Measurements from ENCODE around the gene GTF3C2. TPM values are rescaled to one million over a fixed set of nuclear protein-coding genes. Genes with fewer than 3 reads are reported as not detected.

Gene GTF3C2
- total and polyA plus RNA-seq, 2 of the 4 experiments (the other 2 are of a cell fraction): 25.5 to 36.9 TPM

GRCh38 chr2:27305516-27305915 lies 51.0 kb downstream of the GTF3C2 start:
- H3K23ac ChIP-seq (ENCODE audit: low read depth, low read length): no peak overlapping the region
- H3K9me3 ChIP-seq (ENCODE audit: control insufficient read depth, insufficient read depth, low read length): no peaks in the 10 kb centered on the region; the same call in 1 of the 2 replicates
- no peak overlapping the region for H2AK5ac ChIP-seq (ENCODE audit: low read depth, low read length)
- CTCF ChIA-PET: interaction anchor here (0.5 kb wide), 1 partner anchor 135 kb away, joined by 3 read pairs; no protein-coding TSS in a partner anchor
- dilution Hi-C loops (cut with HindIII; ENCODE audit: low sequenced_read_pairs, unreplicated experiment): no loop called here
- BruUV-seq (replicated peaks): no TSS peak
- no peak overlapping the region for H3K18ac ChIP-seq (ENCODE audit: low read depth, low read length)
- no peak overlapping the region for H4K5ac ChIP-seq (ENCODE audit: low read depth, low read length)
- H2AK9ac ChIP-seq (replicated peaks; ENCODE audit: low read depth, low read length, poor library complexity): no peak overlapping the region
- H3K4me1 ChIP-seq (ENCODE audit: control insufficient read depth, insufficient read depth, low read length): no peaks in the 10 kb centered on the region; the same call in 1 of the 2 replicates
- peaks cover 8% of the 10 kb centered on the region for H3K36me3 ChIP-seq (ENCODE audit: control insufficient read depth, insufficient read depth, low read length)
- H3K4ac ChIP-seq (ENCODE audit: low read depth, low read length): no peak overlapping the region
- peaks cover 41% of the 10 kb centered on the region for H3K27me3 ChIP-seq (ENCODE audit: control insufficient read depth, insufficient read depth, low read length)
- no peak overlapping the region for H3K27ac ChIP-seq (ENCODE audit: insufficient read depth, low read length)
- H3K79me1 ChIP-seq (ENCODE audit: low read depth in 1 of 2, low read length in 2 of 2): no peaks in the 10 kb centered on the region
- H3K4me3 ChIP-seq (ENCODE audit: insufficient read depth, low read depth, low read length): no peak overlapping the region
- WGBS, 2 experiments (ENCODE audit: extremely low coverage in 2 of 2, insufficient read length in 1 of 2): 95% methylated on average over 9 of the region's 16 CpGs; no CpG with 5 or more reads in 1 of the 2 experiments
- H3K9me1 ChIP-seq (ENCODE audit: insufficient read depth, low read length): no peaks in the 10 kb centered on the region; the same call in 1 of the 2 replicates
- H3K14ac ChIP-seq (replicated peaks; ENCODE audit: low read depth, low read length): no peak overlapping the region
- H2BK5ac ChIP-seq (ENCODE audit: low read depth, low read length, poor library complexity, severe bottlenecking): no peak overlapping the region
- peaks cover 10% of the 10 kb centered on the region for H4K20me1 ChIP-seq (ENCODE audit: insufficient read depth, low read length)
- no peak overlapping the region for H2BK20ac ChIP-seq (ENCODE audit: low read depth, low read length)
- H3K4me2 ChIP-seq (ENCODE audit: low read depth, low read length): no peak overlapping the region
- H4K8ac ChIP-seq (ENCODE audit: low read depth in 2 of 2, low read length in 2 of 2): no peak overlapping the region
- intact Hi-C loops (cut with micrococcal nuclease): no loop called here
- TF ChIP-seq POLR2A (IDR thresholded peaks at IDR 0.05; ENCODE audit: low read depth, low read length) (no peak), RFX5 (IDR thresholded peaks at IDR 0.05; ENCODE audit: low read depth, low read length) (no peak), CHD1 (IDR thresholded peaks at IDR 0.05; ENCODE audit: low read depth, low read length) (no peak), CEBPB (IDR thresholded peaks at IDR 0.05; ENCODE audit: low read depth, low read length) (no peak), MAZ (IDR thresholded peaks at IDR 0.05; ENCODE audit: borderline replicate concordance, low read depth, low read length) (no peak), ELK1 (IDR thresholded peaks at IDR 0.05; ENCODE audit: borderline replicate concordance, low read depth, low read length) (no peak), CTCF (conservative IDR thresholded peaks at IDR 0.05; ENCODE audit: low read depth, low read length) (no peak), RCOR1 (IDR thresholded peaks at IDR 0.05; ENCODE audit: insufficient replicate concordance, low read length) (no peak), NFE2L2 (IDR thresholded peaks at IDR 0.05; ENCODE audit: low read depth, low read length) (no peak), MAFK (IDR thresholded peaks at IDR 0.05; ENCODE audit: low read depth, low read length) (no peak), USF2 (IDR thresholded peaks at IDR 0.05; ENCODE audit: low read depth, low read length) (no peak), SMC3 (IDR thresholded peaks at IDR 0.05; ENCODE audit: low read depth, low read length) (no peak), FOS (IDR thresholded peaks at IDR 0.05; ENCODE audit: low read depth, low read length) (no peak), BHLHE40 (IDR thresholded peaks at IDR 0.05; ENCODE audit: low read depth, low read length) (no peak), RAD21 (IDR thresholded peaks at IDR 0.05; ENCODE audit: low read length) (no peak), MXI1 (IDR thresholded peaks at IDR 0.05; ENCODE audit: borderline replicate concordance, low read depth, low read length) (no peak)
- no peak overlapping the region for H4K91ac ChIP-seq (ENCODE audit: insufficient read depth, low read depth, low read length)
- no peak overlapping the region for H3K56ac ChIP-seq (ENCODE audit: extremely low read depth, insufficient read depth, low read length)
- no peak overlapping the region for H3K9ac ChIP-seq (ENCODE audit: low read depth, low read length)
- H2BK15ac ChIP-seq (ENCODE audit: low read depth, low read length): no peak overlapping the region
- POLR2A ChIA-PET (ENCODE audit: unreplicated experiment): no interaction called here
- ATAC-seq (ENCODE audit: low read depth) (no peak), DNase-seq (no peak)
- H2AFZ ChIP-seq (replicated peaks; ENCODE audit: low read length, poor library complexity): no peak overlapping the region
- in situ Hi-C loops (cut with MboI; ENCODE audit: low sequenced_read_pairs): no loop called here
- H2BK120ac ChIP-seq (ENCODE audit: low read depth, low read length): no peak overlapping the region

Measured in IMR-90 (cell line).